Activated naive CD4-positive, alpha-beta T cell (primary cell): Measurements from ENCODE around the gene COA6.
"Not testable (repeated sequence)": the region's sequence is repeated elsewhere in the genome, so short reads cannot be mapped to it uniquely, and the experiment has no call there.

ENCODE experiments used
- DNase-seq, 4 experiments: peaks; one replicate each; lab custom pipeline; 2025; lab: John Stamatoyannopoulos, UW

COA6 gene

GRCh38 chr1:234369784-234370183 is 3.5 kb upstream of the COA6 start:
- DNase-seq: no peak

DNA sequence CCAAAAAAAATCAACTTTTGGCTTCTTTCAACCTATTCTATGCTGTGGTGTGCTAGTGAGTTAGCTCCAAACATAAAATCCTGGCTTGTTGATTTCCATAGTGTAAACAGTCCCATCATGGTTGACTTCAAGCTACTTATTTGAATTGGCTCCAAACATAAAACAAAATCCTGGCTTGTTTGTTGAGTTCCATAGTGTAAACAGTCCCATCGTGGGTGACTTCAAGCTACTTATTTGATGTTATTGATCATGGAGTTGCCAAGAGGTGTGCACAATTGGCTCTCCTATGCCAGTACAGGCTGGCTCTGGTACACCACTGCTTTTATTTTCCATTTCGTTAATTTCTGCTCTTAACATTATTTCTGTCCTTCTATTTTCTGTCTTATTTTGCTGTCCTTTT is 1.8 kb upstream of the COA6 start:
- no peak for DNase-seq

DNA sequence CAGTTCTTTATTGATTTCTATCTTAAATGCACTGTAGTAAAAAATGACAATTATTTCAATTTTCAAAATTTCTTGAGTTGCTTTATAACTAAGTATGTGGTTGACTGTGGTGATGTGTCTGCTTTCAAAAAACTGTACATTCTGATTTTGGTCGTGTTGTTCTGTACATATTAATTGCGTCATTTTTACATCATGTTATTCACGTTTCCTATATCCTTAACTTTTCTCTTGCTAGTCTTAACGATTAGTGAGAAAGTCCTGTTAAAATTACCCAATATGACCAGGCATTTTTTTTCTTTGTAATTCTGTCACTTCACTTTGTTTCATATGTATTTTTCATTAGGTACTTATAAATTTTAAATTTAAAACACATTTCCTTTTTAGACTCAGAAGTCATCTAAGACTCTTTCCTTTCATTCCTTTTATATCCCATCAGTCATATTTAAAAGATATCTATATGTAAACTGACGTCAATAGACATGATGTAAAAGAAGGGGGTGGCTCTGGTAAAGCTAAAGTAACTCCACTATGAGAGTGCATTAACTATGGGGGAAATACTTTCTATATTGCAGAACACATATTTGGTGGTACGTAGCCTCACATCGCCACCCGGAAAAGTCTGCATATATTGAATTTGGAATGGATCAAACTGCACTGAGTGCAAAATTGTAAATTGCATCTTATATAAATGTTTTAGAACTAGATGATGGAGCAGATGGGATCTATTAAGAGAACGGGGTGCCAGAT is 1.1 kb upstream of the COA6 start:
- no peak for DNase-seq

GRCh38 chr1:234373959-234374254 is 651 bp downstream of the COA6 start:
- no peak for DNase-seq

DNA sequence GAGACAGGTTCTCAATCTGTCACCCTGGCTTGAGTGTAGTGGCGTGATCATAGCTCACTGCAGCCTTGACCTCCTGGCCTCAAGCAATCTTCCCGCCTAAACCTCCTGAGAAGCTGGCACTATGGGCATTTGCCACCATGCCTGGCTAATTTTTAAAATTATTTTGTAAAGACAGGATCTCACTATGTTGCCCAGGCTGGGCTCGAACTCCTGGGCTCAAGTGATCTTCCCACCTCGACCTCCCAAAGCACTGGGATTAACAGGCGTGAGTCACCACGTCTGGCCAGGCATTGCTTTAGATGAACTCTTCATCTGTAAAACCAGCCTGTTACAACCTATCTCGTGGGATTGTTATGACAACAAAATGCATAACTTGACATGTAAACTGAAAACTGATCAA is 2.4 kb downstream of the COA6 start:
- no peak for DNase-seq

- DNase-seq: not testable (repeated sequence)
Observed at GRCh38 chr1:234379591-234380109, 6.4 kb downstream of the COA6 start.

DNA sequence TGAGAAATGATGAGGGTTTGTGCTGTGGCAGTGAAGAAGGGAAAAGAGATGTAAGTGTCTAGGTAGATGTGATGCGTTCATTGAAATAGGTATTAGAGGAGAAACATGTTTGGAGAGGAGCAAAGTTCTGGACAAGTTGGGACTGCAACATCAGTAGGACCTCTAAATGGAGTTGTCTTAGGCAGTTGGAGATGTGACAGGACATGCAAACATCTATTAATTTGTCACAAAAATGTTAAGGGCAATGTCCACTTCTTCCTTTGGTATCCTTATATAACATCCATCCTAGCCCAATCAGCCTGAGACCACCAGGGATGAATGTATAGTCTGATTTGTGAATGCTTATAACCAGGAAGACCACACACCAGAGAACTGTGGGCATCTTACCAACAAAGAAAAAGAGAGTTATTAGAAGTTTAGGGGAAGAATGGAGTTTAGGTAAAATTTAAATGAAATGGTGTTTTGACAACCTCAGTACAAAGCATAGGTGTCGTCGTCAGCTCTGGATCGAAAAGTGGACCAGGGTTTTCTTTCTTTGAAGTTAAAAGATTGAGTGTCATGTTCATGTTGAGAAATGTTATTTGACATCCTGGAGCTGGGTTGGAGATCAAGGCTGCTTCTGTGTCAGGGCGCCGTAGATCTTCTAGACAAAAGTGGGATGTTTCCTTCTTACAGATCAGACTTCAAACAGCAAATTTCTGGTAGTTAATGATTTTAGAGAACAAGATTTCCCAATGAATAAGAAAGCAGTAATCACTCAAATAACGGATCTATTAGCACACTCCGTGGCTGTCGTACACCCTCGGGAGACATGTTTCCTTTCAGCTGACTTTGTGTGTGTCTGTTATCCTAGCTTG is 8.7 kb downstream of the COA6 start:
- no peak for DNase-seq

GRCh38 chr1:234386122-234386521 is 12.9 kb downstream of the COA6 start:
- DNase-seq: no peak

GRCh38 chr1:234388094-234388493 is 14.8 kb downstream of the COA6 start:
- DNase-seq: no peak

DNA sequence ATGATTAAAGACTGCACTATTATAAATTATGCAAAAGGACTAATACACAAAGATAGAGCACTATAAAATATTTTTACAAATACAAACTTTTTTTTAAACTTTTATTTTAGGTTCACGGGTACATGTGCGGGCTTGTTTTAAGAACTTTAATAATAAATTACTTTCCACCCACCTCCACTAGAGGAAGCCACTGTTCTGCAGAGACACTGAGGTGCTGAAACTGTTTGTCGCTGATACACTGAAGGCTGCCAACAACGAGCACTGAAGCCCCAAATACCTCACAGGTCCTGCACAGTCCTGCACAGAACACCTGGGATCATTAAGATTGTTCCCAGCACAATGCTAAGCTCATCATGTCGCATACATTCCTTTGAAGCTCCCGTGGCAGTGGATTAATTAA is 19.9 kb downstream of the COA6 start:
- no peak for DNase-seq

DNA sequence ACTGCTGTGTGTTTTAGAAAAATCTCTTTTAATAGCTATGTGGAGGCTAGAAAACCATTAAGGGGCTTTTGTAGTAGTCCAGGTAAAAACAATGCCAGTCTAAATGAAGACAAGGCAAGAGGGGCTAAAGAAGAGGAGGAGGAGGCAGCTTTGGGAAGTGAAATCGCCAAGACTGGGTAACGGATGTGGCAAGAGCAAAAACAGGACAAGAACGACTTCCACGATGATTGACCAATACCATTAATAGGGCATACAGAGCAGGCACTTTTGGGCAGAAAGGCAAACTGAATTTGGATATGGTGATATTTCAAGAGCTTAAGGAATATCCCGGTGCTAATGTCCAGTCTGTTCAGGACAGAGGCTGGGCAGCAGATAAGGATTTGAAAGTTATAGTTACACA is 22.0 kb downstream of the COA6 start:
- DNase-seq: no peak

- DNase-seq: no peak
Observed at GRCh38 chr1:234396092-234396491, 22.8 kb downstream of the COA6 start.

DNA sequence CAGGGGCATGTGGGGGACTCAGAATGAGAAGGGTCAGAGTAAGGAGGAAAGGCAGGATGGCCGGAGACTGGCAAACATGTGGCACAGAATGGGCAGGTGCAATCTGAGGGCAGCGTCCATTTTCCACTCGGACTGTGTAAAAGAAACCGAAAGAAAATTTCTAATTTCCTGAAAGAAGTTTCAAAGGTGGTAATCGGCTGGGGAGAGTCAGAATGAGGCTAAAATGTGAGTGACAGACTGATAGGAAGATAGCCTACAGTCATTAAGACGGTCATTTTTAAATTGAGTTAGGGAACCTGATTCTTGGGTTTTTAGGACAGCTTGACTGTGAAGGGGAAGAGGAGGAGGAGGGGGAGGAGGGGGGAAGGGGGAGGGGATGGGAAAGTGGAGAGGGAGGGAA is 23.6 kb downstream of the COA6 start:
- DNase-seq: no peak

DNA sequence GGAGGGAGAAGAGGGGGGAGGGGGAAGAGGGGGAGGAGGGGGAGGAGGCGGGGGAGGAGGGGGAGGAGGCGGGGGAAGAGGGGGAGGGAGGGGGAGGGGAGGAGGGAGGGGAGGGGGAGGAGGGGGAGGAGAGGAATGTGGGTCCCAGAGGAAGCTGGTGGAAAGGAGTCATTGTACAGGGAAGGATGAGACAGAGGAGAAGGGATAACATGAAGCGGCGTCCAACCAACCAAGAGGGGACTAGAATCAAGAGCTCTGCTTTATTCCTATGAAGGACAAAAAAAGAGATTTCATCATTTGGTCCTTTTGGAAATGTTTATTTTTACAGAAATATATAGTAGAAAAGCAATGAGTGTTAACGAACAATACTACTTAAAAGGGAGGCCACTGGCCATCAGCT is 24.5 kb downstream of the COA6 start:
- DNase-seq: no peak

DNA sequence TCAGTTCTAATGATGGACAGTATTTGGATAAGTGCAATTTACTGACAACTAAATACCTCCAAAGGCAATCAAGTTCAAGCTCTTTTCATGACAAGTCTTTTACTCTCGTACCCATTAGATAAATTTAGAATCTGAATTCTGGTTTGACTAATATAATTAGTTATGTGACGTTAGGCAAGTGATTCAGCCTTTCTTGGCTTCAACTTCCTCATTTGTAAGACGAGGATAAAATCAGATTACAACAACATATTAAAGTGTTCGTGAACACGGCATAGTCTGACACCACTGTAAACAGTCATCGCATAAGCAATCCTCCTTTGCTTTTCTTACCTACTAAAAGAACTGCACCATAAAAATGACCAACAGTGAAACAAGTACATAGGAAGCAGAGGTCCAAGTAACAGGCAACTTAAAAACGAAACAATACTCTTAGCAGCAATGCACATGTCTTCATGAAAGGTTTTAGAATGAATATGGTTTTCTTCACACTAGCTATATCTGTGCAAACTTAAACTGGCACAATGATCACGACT is 25.7 kb downstream of the COA6 start:
- no peak for DNase-seq

- not testable (repeated sequence) for DNase-seq
Observed at GRCh38 chr1:234399515-234399914, 26.3 kb downstream of the COA6 start.

DNA sequence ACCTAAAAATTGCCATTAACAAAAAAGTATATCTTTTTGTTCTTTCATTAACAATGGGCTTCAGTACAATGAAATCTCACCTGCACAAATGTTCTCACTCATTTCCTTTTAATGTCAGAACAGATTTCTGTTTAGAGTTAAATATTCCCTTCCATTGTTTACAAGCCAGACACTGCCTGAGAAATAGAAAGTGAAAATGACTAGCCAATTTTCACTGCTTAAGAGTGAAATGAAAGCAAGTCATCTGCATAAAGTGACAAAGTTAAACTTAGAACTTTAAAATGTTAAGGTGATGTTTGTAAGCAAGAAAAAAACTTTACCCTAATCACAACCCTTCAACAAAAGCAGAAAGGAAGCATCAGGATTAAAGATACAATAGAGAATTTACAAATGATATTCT is 27.5 kb downstream of the COA6 start:
- no peak for DNase-seq

DNA sequence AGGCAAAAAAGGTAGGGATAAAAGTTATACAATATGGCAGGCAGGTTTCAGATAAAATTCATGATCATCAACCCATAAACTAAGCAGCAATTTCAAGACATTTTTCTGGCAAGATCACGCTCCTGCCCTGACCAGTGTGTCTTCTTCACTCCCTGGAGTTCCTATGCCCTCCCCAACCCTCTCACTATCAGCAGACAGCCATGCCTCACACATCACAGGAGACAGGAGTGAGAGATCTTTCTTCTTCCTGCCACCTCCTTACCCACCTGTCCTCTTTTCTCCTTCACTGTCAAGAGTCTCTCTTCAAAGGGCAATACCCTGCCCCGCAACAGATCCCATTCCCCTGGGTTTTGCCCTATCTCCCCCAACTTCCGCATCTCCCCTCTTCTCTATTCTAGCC is 28.4 kb downstream of the COA6 start:
- no peak for DNase-seq

DNA sequence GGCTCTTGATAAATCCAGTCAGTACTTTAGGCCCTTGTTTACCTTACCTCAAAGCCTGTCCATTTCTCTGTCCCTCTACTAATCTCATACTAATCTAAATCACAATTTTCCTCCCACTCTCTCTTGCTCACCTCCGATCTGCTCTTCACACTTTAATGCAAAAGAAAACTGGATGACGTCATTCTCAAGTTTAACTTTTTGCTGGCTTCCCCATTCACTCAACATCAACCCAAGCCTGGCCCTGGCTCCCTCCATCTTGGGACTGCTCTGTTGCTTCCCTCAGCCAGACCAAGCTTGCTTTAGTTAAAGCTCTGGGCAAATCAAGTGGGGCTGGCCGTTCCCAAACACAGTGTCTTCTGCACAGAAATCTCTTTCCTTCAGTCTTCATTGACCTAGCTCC is 29.7 kb downstream of the COA6 start:
- no peak for DNase-seq

DNA sequence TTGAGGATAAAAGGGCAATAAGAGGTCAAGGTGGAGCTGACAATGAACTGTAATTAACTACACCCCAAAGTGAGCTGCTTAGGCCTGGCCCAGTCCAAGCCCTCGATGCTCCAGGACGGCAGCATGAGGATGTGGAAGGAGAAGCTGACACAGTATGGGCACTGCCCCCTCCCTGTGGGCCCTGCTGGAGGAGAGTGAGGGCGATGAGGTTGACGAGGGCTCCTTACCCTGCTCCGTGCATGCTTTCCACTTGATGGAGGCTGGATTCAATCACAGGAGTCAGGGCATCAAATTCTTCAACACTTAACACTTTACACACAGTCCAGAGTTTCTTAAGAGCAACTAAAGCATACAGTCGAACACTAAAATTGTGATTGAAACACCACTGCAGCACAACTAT is 32.4 kb downstream of the COA6 start:
- peak in 1 of 4 experiments; percentile 11 for DNase-seq

GRCh38 chr1:234406871-234407270 is 33.6 kb downstream of the COA6 start:
- DNase-seq: no peak

DNA sequence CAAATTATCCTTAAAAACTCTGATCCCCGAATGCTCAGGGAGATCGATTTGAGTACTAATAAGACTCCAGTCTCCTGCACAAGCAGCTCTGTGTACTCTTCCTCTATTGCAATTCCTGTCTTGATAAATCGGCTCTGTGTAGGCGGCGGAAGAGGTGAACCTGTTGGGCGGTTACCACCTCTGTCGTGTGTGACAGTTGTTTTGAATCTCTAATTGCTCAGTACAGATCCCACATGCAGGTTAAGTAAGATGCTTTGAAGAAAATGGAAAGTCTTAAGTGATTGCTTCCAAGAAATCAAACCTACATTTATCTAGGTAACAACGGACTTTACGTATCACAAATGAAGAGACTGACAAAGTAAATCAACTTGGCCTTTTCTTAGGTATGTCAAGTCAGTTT is 35.5 kb downstream of the COA6 start:
- DNase-seq: peak in 2 of 4 experiments; percentile 26 to 41

- DNase-seq: no peak
Observed at GRCh38 chr1:234409328-234409727, 36.1 kb downstream of the COA6 start.
